Measurements from ENCODE around the gene SHTN1.
A peak's percentile ranks its signal among the peaks of the same experiment; 100 is the strongest.

Gene SHTN1

DNA sequence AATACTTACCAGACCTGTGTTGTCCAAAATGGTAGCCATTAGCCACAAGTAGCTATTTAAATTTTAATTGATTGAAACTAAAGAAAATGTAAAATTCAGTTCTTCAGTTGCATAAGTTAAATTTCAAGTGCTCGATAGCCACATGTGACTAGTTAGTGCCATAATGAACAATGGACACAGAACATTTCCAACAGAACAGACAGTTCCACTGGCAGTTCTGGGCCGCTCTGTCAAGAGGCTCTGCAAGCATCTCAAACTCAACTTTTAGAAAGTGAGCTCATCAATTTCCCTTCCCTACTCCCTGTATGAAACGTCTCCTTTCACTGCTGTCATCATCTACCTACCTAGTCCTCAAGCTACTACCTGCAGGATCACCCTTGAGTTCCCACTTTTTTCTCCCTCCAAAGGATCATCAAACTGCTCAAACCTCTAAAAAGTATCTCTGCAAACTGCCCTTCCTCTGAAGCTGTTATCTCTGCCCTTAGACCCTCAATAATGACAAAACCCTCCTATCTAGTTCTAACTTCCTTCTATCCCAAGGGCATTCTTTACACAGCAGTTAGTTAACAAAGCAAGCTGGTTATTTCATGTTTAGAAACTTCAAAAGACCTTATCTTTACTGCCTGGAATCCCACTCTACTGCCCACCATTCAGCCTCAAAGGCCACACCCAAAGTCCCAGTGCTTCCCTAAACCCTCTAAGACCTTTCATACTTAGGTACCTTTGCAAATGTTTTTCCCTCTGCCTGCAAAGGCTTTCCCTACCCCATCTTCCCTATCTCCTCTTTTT is 20.6 kb downstream of the SHTN1 start:
- DNase-seq, result no peak

DNA sequence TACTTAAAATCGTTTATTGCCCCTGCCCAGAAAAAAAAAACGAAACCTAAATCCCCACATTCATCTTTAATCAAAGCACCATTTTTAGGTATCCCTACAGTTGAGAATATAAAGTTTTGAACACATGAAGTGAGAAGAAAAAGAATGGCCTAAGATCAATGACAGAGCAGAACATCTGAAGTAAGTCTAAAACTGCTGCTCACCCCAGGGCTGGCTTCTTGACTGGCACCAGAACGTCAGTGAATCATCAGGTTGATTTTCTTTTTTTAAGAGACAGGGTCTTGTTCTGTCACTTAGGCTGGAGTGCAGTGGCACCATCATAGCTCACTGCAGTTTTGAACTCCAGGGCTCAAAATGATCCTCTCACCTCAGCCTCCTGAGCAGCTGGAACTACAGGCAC is 24.9 kb downstream of the SHTN1 start:
- DNase-seq, result no peak

DNA sequence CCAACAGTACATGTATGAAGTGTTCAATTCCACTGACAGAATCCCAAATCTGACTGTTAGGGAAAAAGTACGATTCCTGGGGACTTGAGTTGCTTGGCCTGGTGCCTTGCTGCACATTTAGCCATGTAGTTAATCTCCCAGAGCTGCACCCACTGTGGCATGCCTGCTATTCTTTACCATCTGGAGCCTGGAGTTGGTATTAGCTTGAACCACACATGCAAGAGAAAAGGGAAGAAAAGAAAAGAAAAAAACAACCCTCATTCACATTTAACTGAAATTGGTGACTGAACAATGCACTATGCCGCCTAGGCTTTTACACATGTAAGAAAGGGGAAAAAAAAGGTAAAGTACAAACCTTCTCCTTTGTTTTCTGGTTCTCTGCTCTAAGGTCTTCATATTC is 26.1 kb downstream of the SHTN1 start:
- no peak for DNase-seq

DNA sequence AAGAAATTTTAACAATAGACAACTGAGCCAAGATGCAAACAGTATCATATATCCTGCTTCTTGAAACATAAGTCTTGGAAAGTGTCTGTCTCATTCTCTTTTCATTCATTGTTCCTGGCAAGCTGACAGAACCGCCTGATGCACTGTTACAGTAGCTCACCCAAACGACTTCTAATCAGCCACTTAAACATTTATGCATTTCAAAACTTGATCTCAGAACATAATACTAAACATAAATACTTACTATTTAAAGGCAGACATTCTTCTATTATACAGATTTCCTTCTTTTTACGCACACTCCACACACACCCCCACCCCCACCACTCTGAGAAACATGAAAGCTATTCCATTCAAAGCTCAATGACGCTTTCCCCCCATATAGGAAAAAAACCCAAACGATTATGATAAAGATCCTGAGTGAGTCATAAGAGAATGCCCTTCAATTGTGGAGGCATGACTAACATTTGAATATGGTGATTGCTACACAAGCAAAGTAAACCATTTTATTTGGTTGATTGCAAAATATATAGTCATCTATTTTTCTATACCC is 30.5 kb downstream of the SHTN1 start:
- DNase-seq, result no peak

DNA sequence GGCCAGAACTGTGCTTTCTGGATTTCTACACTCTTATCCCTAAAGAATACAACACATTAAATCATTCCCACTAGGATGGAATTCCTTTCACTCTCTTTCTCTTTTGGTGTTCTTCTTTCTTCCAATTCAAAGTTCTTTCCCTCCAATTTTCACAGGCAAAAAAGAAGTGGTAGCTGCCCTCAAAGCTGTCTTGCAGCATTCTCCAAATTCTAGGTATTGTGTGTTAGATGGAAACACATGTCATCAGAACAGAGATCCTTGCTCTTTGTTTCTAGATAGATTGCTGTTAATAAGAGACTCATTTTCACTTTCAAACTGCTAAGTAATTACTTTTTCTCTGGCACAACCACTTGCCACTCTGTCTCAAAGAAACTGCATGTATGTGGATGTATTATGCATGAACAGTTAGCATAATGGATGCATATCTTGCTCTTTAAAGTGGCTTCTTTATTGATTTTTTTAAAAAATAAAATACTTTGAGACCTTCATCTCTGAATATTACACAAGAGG is 31.0 kb downstream of the SHTN1 start:
- no peak for DNase-seq

DNA sequence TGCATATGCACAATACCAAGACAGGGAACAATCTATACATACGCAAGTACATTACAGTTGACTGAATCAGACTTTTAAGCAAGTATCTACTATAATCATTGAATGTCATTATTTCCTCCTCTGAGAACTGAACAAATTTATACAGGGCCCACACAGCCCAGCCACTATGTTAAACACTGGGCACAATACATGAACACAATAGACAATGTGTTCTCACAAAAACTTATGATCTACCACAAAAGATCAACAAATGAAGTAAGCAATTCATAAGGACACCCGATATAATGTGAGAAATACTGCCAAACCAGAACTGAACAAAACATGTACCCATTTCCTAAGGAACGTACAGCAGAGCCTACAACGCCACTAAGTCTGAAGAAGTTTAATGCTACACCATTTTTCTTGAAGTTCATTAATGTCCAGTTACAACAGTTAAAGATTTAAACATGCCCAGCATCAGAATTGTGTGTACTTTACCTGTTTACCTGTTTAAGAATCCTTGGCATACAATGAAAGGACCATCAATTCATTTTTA is 31.5 kb downstream of the SHTN1 start:
- no peak for DNase-seq

DNA sequence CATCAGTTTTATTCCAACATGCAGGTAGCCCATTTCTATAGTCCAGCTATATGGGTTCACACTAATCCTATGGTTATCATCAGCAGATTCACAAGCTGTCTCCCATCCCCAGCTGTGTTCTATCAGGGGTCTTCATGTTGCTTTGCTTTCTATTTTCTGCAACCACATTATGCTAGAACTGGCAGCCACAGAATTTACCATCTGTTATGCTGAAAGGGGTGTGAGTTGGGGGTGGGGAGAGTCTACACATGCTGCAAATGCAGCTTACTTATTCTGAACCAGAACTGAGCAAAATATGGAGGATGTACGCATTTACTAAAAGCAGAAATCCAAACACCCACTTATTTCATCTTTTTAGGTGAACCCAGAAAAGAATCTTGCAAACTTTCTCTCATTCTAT is 32.9 kb downstream of the SHTN1 start:
- DNase-seq, result no peak

DNA sequence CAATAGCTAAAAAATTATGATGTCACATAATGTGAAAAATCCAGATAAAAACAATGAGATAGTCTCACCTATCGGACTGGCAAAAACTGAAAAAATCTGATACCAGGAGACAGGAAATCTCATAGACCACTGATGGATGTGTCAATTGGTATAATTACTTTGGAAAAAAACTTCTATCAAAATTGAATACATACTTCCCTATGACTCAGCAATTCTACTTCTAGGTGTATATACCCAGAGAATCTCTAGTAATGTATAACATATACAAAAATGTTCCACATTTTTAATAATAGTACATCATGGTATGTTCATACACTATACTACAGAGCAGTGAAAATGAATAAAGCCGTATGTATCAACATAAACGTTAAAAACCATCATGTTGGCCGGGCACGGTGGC is 34.9 kb downstream of the SHTN1 start:
- no peak for DNase-seq

DNA sequence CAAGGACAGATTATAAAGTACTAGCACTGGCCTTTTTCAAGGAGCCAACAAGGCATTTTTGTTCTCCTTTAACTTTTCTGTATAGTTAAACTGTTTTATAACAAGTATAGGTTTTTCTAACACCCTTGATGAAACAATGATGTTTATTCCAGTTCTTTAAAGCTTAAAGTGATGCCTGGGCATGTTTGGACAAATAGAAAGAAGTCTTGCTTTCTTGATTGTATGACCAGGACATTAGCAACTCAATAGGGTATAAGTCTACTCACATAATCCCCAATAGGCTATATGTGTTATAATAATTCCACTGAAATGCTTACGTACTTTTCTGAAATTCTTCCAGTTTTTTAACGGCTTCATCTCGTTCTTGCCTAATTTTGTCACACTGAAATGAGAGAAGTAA is 36.7 kb downstream of the SHTN1 start:
- DNase-seq, result no peak

DNA sequence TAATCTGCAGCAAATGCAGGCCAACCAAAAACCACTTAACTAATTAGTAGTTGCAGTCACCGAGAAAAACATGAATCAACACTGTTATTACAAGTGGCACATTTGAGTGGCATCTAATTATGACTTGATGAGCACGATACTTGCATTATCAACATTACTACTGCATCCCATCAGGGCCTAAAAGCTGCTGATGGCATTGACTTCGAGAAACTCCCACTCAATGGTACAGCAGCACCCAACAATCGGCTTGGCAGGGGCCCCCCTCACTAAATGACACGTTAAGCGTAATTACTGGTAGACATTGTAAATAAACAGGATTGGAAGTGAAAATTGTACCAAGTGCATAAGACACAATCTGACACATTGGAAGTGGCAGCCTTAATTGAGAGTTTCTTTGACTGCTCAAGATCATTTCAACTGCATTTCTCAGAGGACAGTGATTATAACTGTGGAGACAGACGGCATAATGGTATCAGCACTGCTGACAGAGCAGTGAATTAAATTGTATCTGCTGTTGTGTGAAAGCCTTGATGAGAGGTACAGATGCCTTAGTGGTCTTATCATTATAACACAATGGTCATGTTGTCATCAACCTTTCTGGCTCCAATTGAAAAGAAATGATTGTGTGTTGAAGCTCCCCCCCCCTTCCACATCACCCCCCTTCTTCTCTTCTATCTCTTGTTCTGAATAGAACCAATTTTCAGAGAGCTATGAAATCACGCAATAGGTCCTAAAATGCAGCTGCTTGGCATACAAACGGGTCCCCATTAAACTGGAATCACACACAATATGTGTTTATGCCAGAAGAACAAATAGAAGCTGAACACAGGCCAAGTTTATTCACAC is 43.4 kb downstream of the SHTN1 start:
- no peak for DNase-seq

DNA sequence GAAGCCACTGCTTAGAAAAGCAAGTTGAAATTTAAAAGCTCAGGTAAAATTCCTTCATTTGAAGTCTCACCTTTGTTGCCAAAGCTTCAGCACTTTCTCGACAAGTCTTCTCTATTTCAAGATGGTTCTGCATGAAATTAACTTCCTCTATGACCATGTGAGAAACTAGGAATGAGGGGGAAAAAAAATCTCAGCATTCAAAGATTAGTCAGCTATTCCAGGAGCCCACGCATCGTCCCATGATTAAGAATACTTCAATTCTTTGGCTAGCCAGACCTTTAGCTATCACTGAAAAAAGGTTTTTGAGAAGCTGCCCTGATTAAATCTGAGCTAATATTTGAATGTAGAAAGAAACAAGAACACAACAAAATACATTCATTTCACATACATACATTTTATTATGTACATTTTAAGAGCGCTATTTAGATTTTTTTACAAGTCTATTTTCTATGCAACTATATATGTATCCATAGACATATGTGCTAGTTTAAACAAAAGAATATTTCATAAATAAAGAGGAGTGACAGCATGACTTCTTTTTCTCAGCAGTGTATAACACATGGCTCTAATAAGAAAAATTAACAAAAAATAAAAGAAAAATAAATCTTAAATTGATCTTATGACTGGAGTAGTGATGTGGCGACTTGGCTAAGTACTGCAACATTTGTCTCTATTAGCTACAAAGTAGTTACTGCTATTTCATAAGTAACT is 44.8 kb downstream of the SHTN1 start:
- DNase-seq, result no peak

DNA sequence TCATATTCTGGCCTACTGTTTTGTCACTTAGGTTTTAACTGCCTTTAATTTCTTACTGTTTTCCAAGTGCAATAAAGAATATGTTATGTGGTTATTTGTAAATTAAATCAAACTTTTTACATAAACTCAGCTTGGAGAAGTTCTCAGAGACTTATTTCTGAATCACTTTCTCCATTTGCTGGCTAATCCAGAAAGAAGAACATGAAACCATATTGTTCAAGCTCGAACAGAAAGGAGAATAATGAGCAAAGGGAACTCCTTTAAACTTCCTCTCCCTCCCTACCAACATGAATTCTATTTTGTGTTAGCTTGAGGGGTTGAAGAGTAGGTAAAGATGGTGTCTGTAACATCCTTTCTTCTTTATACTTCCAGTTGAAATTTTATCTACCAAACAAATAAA is 52.3 kb downstream of the SHTN1 start:
- DNase-seq, result no peak

DNA sequence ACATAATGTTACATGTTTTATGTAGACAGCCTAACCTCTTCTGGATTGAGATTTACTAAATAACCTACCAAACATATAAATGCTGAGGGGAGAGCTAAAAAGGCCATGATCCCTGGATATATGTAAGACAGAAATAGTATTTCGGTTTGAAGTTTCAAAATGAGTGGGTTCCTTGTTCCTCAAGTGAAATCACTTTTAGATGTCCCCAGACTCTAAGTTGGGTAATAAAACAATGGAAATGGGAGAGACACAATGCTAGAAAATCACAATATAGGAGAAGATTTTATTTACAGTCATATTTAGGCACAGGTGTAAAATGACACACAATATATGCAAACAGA is 56.5 kb downstream of the SHTN1 start:
- no peak for DNase-seq

DNA sequence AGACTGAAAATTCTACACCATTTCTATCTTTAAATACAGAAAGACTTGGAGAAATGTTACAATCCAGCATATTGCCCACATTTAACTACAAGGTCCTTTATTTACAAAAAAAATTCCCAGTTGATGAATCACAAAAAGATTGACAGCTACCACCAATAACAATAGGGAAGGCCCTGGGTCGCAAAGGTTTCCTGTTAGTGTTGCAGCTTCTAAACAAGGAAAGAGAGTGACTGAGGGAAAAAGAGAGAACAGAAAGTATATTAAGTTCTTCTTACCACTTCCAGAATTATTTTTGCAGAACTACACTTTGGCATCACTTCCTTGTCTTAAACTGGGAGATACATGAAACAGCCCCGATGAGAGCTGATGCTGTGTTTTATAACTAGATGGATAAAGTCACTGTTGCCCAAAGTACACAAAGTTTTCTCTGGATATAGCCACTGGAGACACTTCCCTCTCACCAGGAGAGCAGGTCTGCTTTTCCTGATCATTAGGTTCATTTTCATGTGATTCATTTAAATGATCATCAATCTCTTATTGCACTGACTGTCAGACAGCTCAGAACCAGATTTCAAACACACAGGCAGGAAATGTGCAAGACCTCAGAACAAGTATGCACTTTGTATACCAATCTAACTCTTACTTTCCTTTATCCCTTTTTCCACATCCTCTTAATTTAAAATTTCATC is 57.0 kb downstream of the SHTN1 start:
- peak; percentile 78 for DNase-seq

DNA sequence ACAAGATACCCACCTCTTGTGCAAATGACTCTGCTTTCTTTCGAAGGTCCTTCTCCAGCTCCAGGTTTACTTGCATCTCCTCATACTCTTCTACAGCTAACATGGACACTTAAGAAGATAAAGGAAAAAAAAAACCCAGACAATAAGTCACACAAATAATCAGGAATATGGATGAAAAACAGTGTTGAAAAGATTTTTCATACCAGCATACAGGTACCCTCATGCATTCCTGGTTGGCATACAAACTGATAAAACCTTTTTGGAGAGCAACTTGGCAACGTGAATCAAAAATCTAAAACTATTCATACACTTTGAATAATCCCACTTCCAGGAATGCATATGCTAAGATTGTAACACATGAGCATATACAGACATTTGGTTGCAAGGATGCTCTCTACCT is 60.1 kb downstream of the SHTN1 start:
- DNase-seq, result no peak

DNA sequence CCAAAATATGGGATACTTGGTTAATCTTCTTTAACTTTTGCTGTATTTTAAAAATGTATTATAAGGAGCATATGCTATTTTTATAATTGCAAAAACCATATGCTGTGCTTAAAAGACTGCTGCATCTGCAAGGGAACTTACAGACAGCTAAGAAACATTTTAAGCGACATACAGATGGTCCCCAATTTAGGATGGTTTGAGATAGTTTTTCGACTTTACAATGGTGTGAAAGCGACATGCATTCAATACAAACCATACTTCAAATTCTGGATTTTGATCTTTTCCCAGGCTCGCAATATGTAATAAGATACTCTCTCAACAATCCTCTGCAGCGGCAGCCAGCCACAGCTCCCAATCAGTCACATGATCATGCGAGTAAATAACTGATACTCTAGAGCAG is 73.2 kb downstream of the SHTN1 start:
- no peak for DNase-seq

DNA sequence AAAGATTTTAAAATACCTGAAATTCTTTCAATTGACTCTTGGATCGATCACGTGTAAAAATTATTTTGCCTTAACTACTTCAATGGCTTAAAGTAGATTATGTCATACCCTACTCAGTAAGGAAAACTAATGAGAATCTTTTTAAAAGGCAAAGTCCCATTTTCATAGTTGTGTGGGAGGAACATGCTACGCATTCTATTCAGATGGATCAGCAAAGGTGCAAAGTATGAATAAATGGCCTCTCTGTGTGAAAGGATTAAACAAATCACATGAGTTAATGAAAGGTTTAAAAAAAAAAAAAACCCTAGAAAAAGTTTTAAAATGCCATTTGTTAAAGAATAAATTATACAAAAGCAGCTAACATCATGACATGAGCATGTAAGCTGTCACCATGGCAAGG is 78.6 kb downstream of the SHTN1 start:
- no peak for DNase-seq

DNA sequence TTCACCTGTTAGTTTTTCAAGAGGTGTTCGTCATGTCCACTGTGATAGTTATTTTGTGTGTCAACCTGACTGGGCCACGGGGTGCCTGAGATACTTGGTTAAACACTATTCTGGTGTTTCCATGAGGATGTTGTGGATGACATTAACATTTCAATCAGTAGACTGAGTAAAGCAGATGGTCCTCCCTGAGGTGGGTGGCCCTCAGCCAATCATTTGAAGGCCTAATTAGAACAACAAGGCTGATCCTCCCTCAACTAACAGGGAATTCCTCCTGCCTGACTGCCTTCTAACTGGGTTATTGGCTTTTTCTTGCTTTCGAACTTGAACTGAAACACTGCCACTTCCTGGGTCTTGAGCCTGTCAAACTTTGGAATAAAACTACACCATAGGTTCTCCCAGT is 79.9 kb downstream of the SHTN1 start:
- DNase-seq, result no peak

DNA sequence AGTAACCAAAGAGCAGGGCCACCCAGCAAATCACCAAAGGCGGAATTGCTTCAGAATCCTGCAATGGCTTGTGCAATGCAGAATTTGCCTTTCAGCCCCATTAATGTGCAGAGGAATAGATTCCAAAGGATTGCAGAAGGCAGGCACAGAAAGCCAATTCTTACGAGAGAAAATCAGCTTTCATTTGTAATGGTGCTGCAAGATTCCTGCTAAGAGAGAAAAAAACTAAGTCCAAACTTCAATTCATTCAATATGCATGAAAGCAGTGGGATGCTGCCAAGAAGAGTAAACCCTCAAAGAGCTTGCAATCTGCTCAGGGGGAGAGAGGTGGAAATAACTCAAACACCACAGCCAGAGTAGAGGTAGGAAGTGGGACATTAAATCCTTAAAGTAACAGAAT is 85.3 kb downstream of the SHTN1 start:
- DNase-seq, result no peak

DNA sequence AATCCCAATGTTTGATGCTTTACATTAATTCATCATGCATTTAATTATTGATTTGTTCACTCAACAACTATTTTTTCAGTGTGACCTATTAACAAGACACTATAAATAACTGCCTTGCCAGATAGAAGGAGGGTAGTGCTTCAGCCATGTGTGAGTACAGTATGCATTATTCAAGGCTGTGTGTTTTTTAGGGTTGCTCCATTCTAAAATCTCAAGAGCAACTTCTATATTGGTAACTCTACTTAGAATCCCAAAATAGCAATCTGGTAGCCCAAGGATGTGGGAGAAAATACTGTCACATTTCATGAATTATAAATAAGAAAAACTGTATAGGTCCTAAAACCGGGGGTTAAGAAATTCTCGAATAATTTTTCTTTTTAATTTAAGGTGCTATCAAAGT is 85.8 kb downstream of the SHTN1 start:
- no peak for DNase-seq

DNA sequence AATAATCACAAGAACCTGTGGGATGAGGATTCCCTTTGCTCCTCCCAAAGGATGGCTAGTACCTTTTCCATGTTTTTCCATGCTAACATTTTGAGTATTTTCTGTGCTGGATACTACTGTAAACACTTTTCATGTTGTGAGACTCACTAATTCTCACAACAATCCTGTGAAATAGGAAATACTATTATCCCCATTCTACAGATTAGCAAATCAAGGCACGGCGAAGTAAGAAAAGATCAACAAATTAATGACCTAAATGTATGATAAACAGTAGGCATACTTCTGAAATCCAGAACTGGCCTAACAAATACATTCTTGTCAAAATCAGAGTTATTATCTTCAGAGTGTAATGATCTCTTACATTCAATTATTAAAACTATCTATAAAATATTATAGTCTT is 86.4 kb downstream of the SHTN1 start:
- DNase-seq, result no peak

DNA sequence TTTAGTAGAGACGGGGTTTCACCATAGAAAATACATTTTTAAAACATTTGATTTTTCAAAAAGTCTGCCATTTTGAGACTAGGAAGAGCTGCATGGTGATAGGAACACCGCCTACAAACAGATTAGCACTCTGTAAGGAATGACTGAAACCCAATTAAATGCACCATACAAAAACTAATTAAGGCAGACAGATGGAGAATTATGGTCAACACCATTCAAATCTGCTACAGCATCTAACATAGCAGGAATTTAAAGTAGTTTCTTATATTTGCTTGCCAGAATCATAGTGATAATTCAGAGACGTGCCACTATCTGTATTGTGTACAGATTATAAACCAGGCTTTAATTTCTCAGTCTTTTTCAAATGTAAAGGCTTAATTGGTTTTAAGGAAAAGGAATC is 87.5 kb downstream of the SHTN1 start:
- DNase-seq, result no peak

DNA sequence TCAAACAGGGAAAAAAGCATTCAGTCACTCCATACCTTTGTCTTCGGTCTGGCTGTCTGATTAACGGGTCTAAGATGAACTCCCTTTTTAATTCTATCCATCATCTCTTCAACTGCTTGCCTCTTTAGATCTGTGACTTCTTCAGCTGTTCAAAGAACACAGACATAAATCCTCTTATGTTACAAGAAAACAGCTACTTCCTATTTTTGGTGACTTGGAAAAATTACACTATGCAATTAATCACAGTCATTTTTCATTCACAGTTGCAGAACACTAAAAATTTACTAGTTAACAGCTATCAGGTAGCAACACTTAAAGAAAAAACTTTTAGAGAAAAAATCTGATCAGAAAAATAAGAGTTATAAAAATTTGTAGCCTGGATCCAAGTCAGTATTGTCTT is 89.6 kb downstream of the SHTN1 start:
- no peak for DNase-seq

All from DMS53 (cell line).